ENCODE measurements around the gene PLAAT1.

Gene PLAAT1

GRCh38 chr3:193240850-193241706, at the start of gene PLAAT1:
PLAAT1 (plus strand) TSS chr3:193241222; CDS start chr3:193255651, 14,429 bp downstream.
- Histone ChIP-seq H3K4me3 (peak within 1 kb of the TSS; percentile 79), H3K9me3 (ENCODE audit: low read depth, low read length) (no peaks in the 10 kb centered on the region), H3K27ac (peak within 1 kb of the TSS; percentile 12; the same call in 1 of the 2 replicates), H3K36me3 (ENCODE audit: insufficient read depth, low read length) (no peaks in the 10 kb centered on the region), H3K9ac (ENCODE audit: insufficient read length) (peak within 1 kb of the TSS; percentile 63)
- no peak for DNase-seq (ENCODE audit: low read depth, low spot score)
- TF ChIP-seq POLR2AphosphoS5 (IDR thresholded peaks at IDR 0.05; ENCODE audit: borderline replicate concordance, low read depth, low read length) (peak; percentile 53), FOXP2 (optimal IDR thresholded peaks at IDR 0.05; ENCODE audit: control extremely low read depth, extremely low read length, insufficient read depth) (no peak)

GRCh38 chr3:193194371-193194770, 46.7 kb upstream of the PLAAT1 start:
- H3K36me3 ChIP-seq (ENCODE audit: insufficient read depth, low read length) = no peaks in the 10 kb centered on the region
- no peak for DNase-seq (ENCODE audit: low read depth, low spot score)
- H3K27ac ChIP-seq = no peak overlapping the region
- TF ChIP-seq POLR2AphosphoS5 (IDR thresholded peaks at IDR 0.05; ENCODE audit: borderline replicate concordance, low read depth, low read length) = no peak
- TF ChIP-seq EZH2 (IDR thresholded peaks at IDR 0.05) = no peak
- no peak for TF ChIP-seq FOXP2 (optimal IDR thresholded peaks at IDR 0.05; ENCODE audit: control extremely low read depth, extremely low read length, insufficient read depth)
- H3K9ac ChIP-seq (ENCODE audit: insufficient read length) = no peak overlapping the region
- H3K4me3 ChIP-seq = no peak overlapping the region
- no peaks in the 10 kb centered on the region for H3K9me3 ChIP-seq (ENCODE audit: low read depth, low read length)

GRCh38 chr3:193196746-193197145, 44.3 kb upstream of the PLAAT1 start:
- TF ChIP-seq FOXP2 (optimal IDR thresholded peaks at IDR 0.05; ENCODE audit: control extremely low read depth, extremely low read length, insufficient read depth) (no peak), EZH2 (IDR thresholded peaks at IDR 0.05) (no peak), POLR2AphosphoS5 (IDR thresholded peaks at IDR 0.05; ENCODE audit: borderline replicate concordance, low read depth, low read length) (no peak)
- Histone ChIP-seq H3K36me3 (ENCODE audit: insufficient read depth, low read length) (no peaks in the 10 kb centered on the region), H3K9ac (ENCODE audit: insufficient read length) (no peak overlapping the region), H3K4me3 (no peak overlapping the region), H3K27ac (no peak overlapping the region), H3K9me3 (ENCODE audit: low read depth, low read length) (no peaks in the 10 kb centered on the region)
- no peak for DNase-seq (ENCODE audit: low read depth, low spot score)

GRCh38 chr3:193207290-193208273, 33.4 kb upstream of the PLAAT1 start:
- H3K4me3 ChIP-seq = no peak overlapping the region
- no peak overlapping the region for H3K27ac ChIP-seq
- TF ChIP-seq EZH2 (IDR thresholded peaks at IDR 0.05) (no peak), FOXP2 (optimal IDR thresholded peaks at IDR 0.05; ENCODE audit: control extremely low read depth, extremely low read length, insufficient read depth) (no peak), POLR2AphosphoS5 (IDR thresholded peaks at IDR 0.05; ENCODE audit: borderline replicate concordance, low read depth, low read length) (no peak)
- no peaks in the 10 kb centered on the region for H3K9me3 ChIP-seq (ENCODE audit: low read depth, low read length)
- H3K36me3 ChIP-seq (ENCODE audit: insufficient read depth, low read length) = no peaks in the 10 kb centered on the region
- no peak for DNase-seq (ENCODE audit: low read depth, low spot score)
- H3K9ac ChIP-seq (ENCODE audit: insufficient read length) = no peak overlapping the region

GRCh38 chr3:193210618-193211017, 30.4 kb upstream of the PLAAT1 start:
- no peak overlapping the region for H3K27ac ChIP-seq
- H3K4me3 ChIP-seq = no peak overlapping the region
- H3K9ac ChIP-seq (ENCODE audit: insufficient read length) = no peak overlapping the region
- H3K9me3 ChIP-seq (ENCODE audit: low read depth, low read length) = no peaks in the 10 kb centered on the region
- H3K36me3 ChIP-seq (ENCODE audit: insufficient read depth, low read length) = no peaks in the 10 kb centered on the region
- TF ChIP-seq EZH2 (IDR thresholded peaks at IDR 0.05) (no peak), POLR2AphosphoS5 (IDR thresholded peaks at IDR 0.05; ENCODE audit: borderline replicate concordance, low read depth, low read length) (no peak), FOXP2 (optimal IDR thresholded peaks at IDR 0.05; ENCODE audit: control extremely low read depth, extremely low read length, insufficient read depth) (no peak)
- DNase-seq (ENCODE audit: low read depth, low spot score) = no peak

- Histone ChIP-seq H3K9me3 (ENCODE audit: low read depth, low read length) (no peaks in the 10 kb centered on the region), H3K4me3 (no peak overlapping the region), H3K9ac (ENCODE audit: insufficient read length) (no peak overlapping the region), H3K36me3 (ENCODE audit: insufficient read depth, low read length) (no peaks in the 10 kb centered on the region), H3K27ac (no peak overlapping the region)
- TF ChIP-seq POLR2AphosphoS5 (IDR thresholded peaks at IDR 0.05; ENCODE audit: borderline replicate concordance, low read depth, low read length) = no peak
- TF ChIP-seq FOXP2 (optimal IDR thresholded peaks at IDR 0.05; ENCODE audit: control extremely low read depth, extremely low read length, insufficient read depth) = no peak
- TF ChIP-seq EZH2 (IDR thresholded peaks at IDR 0.05) = no peak
- no peak for DNase-seq (ENCODE audit: low read depth, low spot score)
Measured at GRCh38 chr3:193211173-193211572, 29.8 kb upstream of the PLAAT1 start.

GRCh38 chr3:193211984-193212383, 29.0 kb upstream of the PLAAT1 start:
- no peak for DNase-seq (ENCODE audit: low read depth, low spot score)
- no peak for TF ChIP-seq FOXP2 (optimal IDR thresholded peaks at IDR 0.05; ENCODE audit: control extremely low read depth, extremely low read length, insufficient read depth)
- TF ChIP-seq EZH2 (IDR thresholded peaks at IDR 0.05) = no peak
- no peak for TF ChIP-seq POLR2AphosphoS5 (IDR thresholded peaks at IDR 0.05; ENCODE audit: borderline replicate concordance, low read depth, low read length)
- Histone ChIP-seq H3K27ac (no peak overlapping the region), H3K36me3 (ENCODE audit: insufficient read depth, low read length) (no peaks in the 10 kb centered on the region), H3K4me3 (no peak overlapping the region), H3K9me3 (ENCODE audit: low read depth, low read length) (no peaks in the 10 kb centered on the region), H3K9ac (ENCODE audit: insufficient read length) (no peak overlapping the region)

GRCh38 chr3:193212844-193213243, 28.2 kb upstream of the PLAAT1 start:
- TF ChIP-seq EZH2 (IDR thresholded peaks at IDR 0.05) (no peak), FOXP2 (optimal IDR thresholded peaks at IDR 0.05; ENCODE audit: control extremely low read depth, extremely low read length, insufficient read depth) (no peak), POLR2AphosphoS5 (IDR thresholded peaks at IDR 0.05; ENCODE audit: borderline replicate concordance, low read depth, low read length) (no peak)
- DNase-seq (ENCODE audit: low read depth, low spot score) = no peak
- no peak overlapping the region for H3K9ac ChIP-seq (ENCODE audit: insufficient read length)
- H3K4me3 ChIP-seq = no peak overlapping the region
- H3K27ac ChIP-seq = no peak overlapping the region
- H3K36me3 ChIP-seq (ENCODE audit: insufficient read depth, low read length) = no peaks in the 10 kb centered on the region
- no peaks in the 10 kb centered on the region for H3K9me3 ChIP-seq (ENCODE audit: low read depth, low read length)
